HEK293 (cell line): ENCODE results near the gene AFAP1L2.

Experiments
- CTCF ChIA-PET: fragments of 350-600 bp; formaldehyde crosslinking; extraction: SDS; loops from one replicate; lab custom pipeline; 2021; ENCODE audit warnings: antibody characterized with exemption; lab: Yijun Ruan, JAX
- POLR2A ChIA-PET: fragments of 300-600 bp; formaldehyde crosslinking; extraction: SDS; loops from one replicate; lab custom pipeline; 2020; ENCODE audit warnings: antibody characterized with exemption, inconsistent platforms; lab: Yijun Ruan, JAX
- H3K27ac ChIP-seq: fragments of 200-500 bp; sonication (Bioruptor generic); 2 replicates; pipeline ENCODE4 v1.5.1; 2014; ENCODE audit warnings: low read depth, low read length, control low read depth, inconsistent platforms; ENCODE audit errors: extremely low read depth
- H3K36me3 ChIP-seq, 2 experiments: fragments of 200-500 bp in 1 of 2; sonication (Bioruptor generic) in 1 of 2; 1 replicate in 1 of 2; 2 replicates in 1 of 2; pipeline ENCODE4 v1.5.1; 2014 to 2017; ENCODE audit warnings: inconsistent platforms in 2 of 2, low read length in 2 of 2; ENCODE audit not compliant: control insufficient read depth in 2 of 2, insufficient read depth in 1 of 2
- H3K4me1 ChIP-seq: fragments of 200-500 bp; sonication (Bioruptor generic); 2 replicates; pipeline ENCODE4 v1.5.1; 2014; ENCODE audit warnings: mild to moderate bottlenecking, low read length, inconsistent platforms; ENCODE audit not compliant: control insufficient read depth, insufficient read depth
- H3K4me3 ChIP-seq: 2 replicates; pipeline ENCODE4 v1.5.1; 2011; ENCODE audit warnings: low read depth, mild to moderate bottlenecking, control low read depth, low read length, moderate library complexity
- H3K9me3 ChIP-seq: fragments of 200-500 bp; sonication (Bioruptor generic); 2 replicates; pipeline ENCODE4 v1.5.1; 2014; ENCODE audit warnings: low read depth, low read length, inconsistent platforms; ENCODE audit not compliant: control insufficient read depth, insufficient read depth
- EGR2 ChIP-seq: fragments of 450-650 bp; formaldehyde crosslinking; IDR thresholded peaks from 2 replicates; pipeline ENCODE4 v1.5.1; 2016; ENCODE audit warnings: low read depth, missing biosample characterization, missing genetic modification characterization
- ZBTB48 ChIP-seq: fragments of 450-650 bp; formaldehyde crosslinking; IDR thresholded peaks from 2 replicates; pipeline ENCODE4 v1.5.1; 2016; ENCODE audit warnings: missing biosample characterization, missing genetic modification characterization
- ZIC2 ChIP-seq: fragments of 450-650 bp; formaldehyde crosslinking; IDR thresholded peaks from 2 replicates; pipeline ENCODE4 v1.5.1; 2016; ENCODE audit warnings: missing biosample characterization, missing genetic modification characterization
- ZNF140 ChIP-seq: fragments of 450-650 bp; formaldehyde crosslinking; IDR thresholded peaks from 2 replicates; pipeline ENCODE4 v1.5.1; 2016; ENCODE audit warnings: missing biosample characterization, missing genetic modification characterization
- ZNF146 ChIP-seq: fragments of 450-650 bp; formaldehyde crosslinking; IDR thresholded peaks from 2 replicates; pipeline ENCODE4 v1.5.1; 2016; ENCODE audit warnings: missing biosample characterization, missing genetic modification characterization
- ZNF23 ChIP-seq: fragments of 450-650 bp; formaldehyde crosslinking; IDR thresholded peaks from 2 replicates; pipeline ENCODE4 v1.5.1; 2016; ENCODE audit warnings: missing biosample characterization, missing genetic modification characterization, borderline replicate concordance
- ZNF311 ChIP-seq: fragments of 450-650 bp; formaldehyde crosslinking; IDR thresholded peaks from 2 replicates; pipeline ENCODE4 v1.5.1; 2017; ENCODE audit warnings: missing biosample characterization, missing genetic modification characterization, borderline replicate concordance
- ZNF324 ChIP-seq: fragments of 450-650 bp; formaldehyde crosslinking; IDR thresholded peaks from 2 replicates; pipeline ENCODE4 v1.5.1; 2016; ENCODE audit warnings: missing biosample characterization, missing genetic modification characterization
- ZNF621 ChIP-seq: fragments of 450-650 bp; formaldehyde crosslinking; IDR thresholded peaks from 2 replicates; pipeline ENCODE4 v1.5.1; 2017; ENCODE audit warnings: missing biosample characterization, missing genetic modification characterization
- ZNF677 ChIP-seq: fragments of 450-650 bp; IDR thresholded peaks from 2 replicates; pipeline ENCODE4 v1.5.0; 2018; ENCODE audit warnings: missing biosample characterization, mild to moderate bottlenecking, missing genetic modification characterization, moderate library complexity
- ZNF768 ChIP-seq: fragments of 450-650 bp; formaldehyde crosslinking; IDR thresholded peaks from 2 replicates; pipeline ENCODE4 v1.5.1; 2018; ENCODE audit warnings: missing biosample characterization, mild to moderate bottlenecking, missing genetic modification characterization
- ZNF777 ChIP-seq: fragments of 450-650 bp; formaldehyde crosslinking; IDR thresholded peaks from 2 replicates; pipeline ENCODE4 v1.5.1; 2017; ENCODE audit warnings: missing biosample characterization, missing genetic modification characterization, borderline replicate concordance
- ZSCAN23 ChIP-seq: fragments of 450-650 bp; formaldehyde crosslinking; IDR thresholded peaks from 2 replicates; pipeline ENCODE4 v1.5.1; 2016; ENCODE audit warnings: missing biosample characterization, missing genetic modification characterization
- TF ChIP-seq, protein P1 (sequence below): fragments of 450-650 bp; formaldehyde crosslinking; IDR thresholded peaks from 2 replicates; pipeline ENCODE4 v1.5.1; 2016; ENCODE audit warnings: missing biosample characterization, missing genetic modification characterization
- TF ChIP-seq, protein P2 (sequence below): fragments of 450-650 bp; formaldehyde crosslinking; IDR thresholded peaks from 2 replicates; pipeline ENCODE4 v1.5.1; 2016; ENCODE audit warnings: missing biosample characterization, missing genetic modification characterization
- TF ChIP-seq, protein P3 (sequence below): fragments of 450-650 bp; formaldehyde crosslinking; IDR thresholded peaks from 2 replicates; pipeline ENCODE4 v1.5.1; 2016; ENCODE audit warnings: missing biosample characterization, missing genetic modification characterization
- TF ChIP-seq, protein P4 (sequence below): fragments of 450-650 bp; formaldehyde crosslinking; IDR thresholded peaks from 2 replicates; pipeline ENCODE4 v1.5.1; 2017; ENCODE audit warnings: missing biosample characterization, missing genetic modification characterization
- TF ChIP-seq, protein P5 (sequence below): fragments of 450-650 bp; formaldehyde crosslinking; IDR thresholded peaks from 2 replicates; pipeline ENCODE4 v1.5.1; 2016; ENCODE audit warnings: missing biosample characterization, missing genetic modification characterization
- TF ChIP-seq, protein P6 (sequence below): fragments of 450-650 bp; formaldehyde crosslinking; optimal IDR thresholded peaks from 2 replicates; pipeline ENCODE3; 2016; ENCODE audit warnings: missing biosample characterization, mild to moderate bottlenecking, missing genetic modification characterization
- TF ChIP-seq, protein P7 (sequence below): fragments of 450-650 bp; formaldehyde crosslinking; IDR thresholded peaks from 2 replicates; pipeline ENCODE4 v1.5.1; 2017; ENCODE audit warnings: missing biosample characterization, missing genetic modification characterization

The AFAP1L2 gene

DNA sequence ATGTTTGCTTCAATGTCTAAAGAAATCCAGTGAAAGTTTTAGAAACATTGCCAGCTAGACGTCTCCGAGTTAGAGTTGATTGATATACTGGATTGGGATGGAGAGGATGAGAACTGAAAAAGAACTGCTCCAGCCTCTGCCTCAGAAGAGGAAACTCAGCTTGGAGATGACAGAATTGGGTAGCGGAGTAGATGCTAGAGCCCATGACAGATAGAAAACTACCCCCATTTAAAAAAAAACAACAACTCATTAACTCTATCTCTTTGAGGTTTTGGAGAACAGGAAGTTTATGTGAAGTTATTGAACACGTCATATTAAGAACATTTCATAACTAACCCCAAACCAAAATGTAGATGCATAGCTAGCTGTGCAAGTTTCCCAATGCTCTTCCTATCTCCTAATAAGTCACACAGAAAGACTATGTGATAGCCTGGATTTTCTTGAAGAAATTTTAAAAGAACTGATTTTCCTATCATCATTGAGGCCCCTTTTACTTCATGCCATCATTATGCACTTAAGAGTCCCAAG, 28.3 kb upstream of the AFAP1L2 start (continued):
- TF ChIP-seq, protein P1, sequence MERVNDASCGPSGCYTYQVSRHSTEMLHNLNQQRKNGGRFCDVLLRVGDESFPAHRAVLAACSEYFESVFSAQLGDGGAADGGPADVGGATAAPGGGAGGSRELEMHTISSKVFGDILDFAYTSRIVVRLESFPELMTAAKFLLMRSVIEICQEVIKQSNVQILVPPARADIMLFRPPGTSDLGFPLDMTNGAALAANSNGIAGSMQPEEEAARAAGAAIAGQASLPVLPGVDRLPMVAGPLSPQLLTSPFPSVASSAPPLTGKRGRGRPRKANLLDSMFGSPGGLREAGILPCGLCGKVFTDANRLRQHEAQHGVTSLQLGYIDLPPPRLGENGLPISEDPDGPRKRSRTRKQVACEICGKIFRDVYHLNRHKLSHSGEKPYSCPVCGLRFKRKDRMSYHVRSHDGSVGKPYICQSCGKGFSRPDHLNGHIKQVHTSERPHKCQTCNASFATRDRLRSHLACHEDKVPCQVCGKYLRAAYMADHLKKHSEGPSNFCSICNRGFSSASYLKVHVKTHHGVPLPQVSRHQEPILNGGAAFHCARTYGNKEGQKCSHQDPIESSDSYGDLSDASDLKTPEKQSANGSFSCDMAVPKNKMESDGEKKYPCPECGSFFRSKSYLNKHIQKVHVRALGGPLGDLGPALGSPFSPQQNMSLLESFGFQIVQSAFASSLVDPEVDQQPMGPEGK (tag by site-specific recombination), result no peak
- TF ChIP-seq, protein P2, sequence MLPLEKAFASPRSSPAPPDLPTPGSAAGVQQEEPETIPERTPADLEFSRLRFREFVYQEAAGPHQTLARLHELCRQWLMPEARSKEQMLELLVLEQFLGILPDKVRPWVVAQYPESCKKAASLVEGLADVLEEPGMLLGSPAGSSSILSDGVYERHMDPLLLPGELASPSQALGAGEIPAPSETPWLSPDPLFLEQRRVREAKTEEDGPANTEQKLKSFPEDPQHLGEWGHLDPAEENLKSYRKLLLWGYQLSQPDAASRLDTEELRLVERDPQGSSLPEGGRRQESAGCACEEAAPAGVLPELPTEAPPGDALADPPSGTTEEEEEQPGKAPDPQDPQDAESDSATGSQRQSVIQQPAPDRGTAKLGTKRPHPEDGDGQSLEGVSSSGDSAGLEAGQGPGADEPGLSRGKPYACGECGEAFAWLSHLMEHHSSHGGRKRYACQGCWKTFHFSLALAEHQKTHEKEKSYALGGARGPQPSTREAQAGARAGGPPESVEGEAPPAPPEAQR (tag by site-specific recombination), result no peak
- no peak for TF ChIP-seq ZIC2 (tag by site-specific recombination)
- no peak for TF ChIP-seq EGR2 (tag by site-specific recombination)
- TF ChIP-seq ZNF23 (tag by site-specific recombination), result no peak
- TF ChIP-seq, protein P3, sequence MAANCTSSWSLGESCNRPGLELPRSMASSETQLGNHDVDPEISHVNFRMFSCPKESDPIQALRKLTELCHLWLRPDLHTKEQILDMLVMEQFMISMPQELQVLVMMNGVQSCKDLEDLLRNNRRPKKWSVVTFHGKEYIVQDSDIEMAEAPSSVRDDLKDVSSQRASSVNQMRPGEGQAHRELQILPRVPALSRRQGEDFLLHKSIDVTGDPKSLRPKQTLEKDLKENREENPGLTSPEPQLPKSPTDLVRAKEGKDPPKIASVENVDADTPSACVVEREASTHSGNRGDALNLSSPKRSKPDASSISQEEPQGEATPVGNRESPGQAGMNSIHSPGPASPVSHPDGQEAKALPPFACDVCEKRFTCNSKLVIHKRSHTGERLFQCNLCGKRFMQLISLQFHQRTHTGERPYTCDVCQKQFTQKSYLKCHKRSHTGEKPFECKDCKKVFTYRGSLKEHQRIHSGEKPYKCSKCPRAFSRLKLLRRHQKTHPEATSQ (tag by site-specific recombination), result no peak
- no peak for TF ChIP-seq ZNF677 (tag by site-specific recombination)
- no peak for TF ChIP-seq ZNF311
- TF ChIP-seq, all 188 proteins: peak for 0

DNA sequence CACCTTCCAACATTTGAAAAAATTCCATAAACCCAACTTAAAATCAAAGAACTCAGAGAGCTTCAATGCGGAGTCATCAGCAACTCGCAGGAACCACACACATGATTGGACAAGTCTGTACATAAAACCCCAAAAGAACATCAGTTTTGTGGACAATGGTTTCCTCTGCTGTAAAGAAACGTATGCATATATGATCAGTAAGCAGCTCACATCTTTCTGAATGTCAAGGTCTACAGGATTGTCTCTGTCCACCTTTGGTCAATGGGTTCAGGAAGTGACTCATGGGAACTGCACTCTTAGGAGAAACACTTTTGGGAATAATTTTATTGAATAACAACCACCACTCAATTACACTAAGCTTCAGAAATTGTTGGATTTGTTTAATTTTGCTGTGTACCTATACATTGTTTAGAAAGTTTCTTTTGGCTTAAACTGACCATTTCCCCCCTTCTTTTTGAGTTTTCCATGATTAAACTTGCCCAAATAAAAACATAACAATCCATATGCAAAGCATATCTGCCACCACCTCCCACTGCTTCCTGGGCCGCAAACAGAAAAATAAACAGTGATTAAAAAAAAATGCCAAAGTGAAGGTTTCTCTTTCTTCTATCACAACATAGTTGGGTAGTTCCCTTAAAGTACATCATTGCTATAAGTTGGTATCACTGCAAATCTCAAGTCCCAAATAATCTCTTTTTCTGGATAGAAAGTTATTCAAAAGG, 27.3 kb upstream of the AFAP1L2 start:
- no peaks in the 10 kb centered on the region for H3K4me1 ChIP-seq
- H3K4me3 ChIP-seq, result no peak overlapping the region
- POLR2A ChIA-PET, result no interaction called here
- no peak for TF ChIP-seq ZNF324 (tag by site-specific recombination)
- TF ChIP-seq, protein P4, sequence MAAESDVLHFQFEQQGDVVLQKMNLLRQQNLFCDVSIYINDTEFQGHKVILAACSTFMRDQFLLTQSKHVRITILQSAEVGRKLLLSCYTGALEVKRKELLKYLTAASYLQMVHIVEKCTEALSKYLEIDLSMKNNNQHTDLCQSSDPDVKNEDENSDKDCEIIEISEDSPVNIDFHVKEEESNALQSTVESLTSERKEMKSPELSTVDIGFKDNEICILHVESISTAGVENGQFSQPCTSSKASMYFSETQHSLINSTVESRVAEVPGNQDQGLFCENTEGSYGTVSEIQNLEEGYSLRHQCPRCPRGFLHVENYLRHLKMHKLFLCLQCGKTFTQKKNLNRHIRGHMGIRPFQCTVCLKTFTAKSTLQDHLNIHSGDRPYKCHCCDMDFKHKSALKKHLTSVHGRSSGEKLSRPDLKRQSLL, result no peak
- no peaks in the 10 kb centered on the region for H3K9me3 ChIP-seq
- peaks cover 0 to 12% of the 10 kb centered on the region in 2 experiments; a peak in 1 of 3 replicates for H3K36me3 ChIP-seq
- CTCF ChIA-PET, result interaction anchor here (1.9 kb wide), 1 partner anchor 128 kb away, joined by 7 read pairs; no protein-coding TSS in a partner anchor
- H3K27ac ChIP-seq, result no peak overlapping the region

DNA sequence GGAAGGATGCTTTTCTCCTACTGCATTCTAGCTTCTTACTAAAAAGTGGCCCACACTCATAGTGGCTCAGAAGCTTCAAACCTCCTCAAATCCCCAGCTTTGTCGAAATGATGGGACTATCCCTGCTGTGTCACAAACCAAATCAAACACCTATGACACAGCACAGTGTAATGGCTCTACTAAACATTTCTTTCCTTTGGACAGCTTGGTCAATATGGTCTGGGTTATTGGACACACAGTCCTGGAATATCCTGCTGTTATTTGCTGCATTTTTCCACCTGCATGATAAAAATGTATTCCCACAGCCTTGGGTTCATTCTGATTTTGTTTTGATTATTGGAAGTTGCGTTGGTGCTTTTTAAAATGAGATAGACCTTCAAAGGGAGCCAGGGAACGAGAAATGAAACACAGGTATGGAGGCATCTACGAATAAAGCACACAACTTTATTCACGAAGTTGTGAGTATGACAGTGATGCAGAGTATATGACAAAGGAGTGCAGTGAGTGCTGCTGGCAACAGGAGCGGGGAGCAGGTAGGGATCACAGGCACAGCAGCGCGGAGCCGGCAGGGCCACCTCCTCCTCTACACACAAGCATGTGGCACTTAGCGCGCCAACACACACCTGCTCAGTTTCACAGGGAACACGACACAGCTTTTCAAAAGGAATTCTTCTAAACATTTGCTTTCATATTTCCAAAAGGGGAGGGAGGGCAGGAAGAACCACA, 26.5 kb upstream of the AFAP1L2 start:
- no peak overlapping the region for H3K4me3 ChIP-seq
- ChIA-PET CTCF (interaction anchor here (1.6 to 1.9 kb wide), 2 partner anchors 127 kb away, joined by 7 to 11 read pairs; no protein-coding TSS in a partner anchor), POLR2A (no interaction called here)
- H3K9me3 ChIP-seq, result no peaks in the 10 kb centered on the region
- H3K27ac ChIP-seq, result no peak overlapping the region
- peaks cover 0 to 8% of the 10 kb centered on the region in 2 experiments; a peak in 1 of 3 replicates for H3K36me3 ChIP-seq
- H3K4me1 ChIP-seq, result no peaks in the 10 kb centered on the region
- TF ChIP-seq ZNF768 (tag by site-specific recombination) (no peak), ZNF146 (tag by site-specific recombination) (no peak), ZNF777 (tag by site-specific recombination) (no peak), ZNF140 (tag by site-specific recombination) (no peak), ZNF621 (tag by site-specific recombination) (no peak), ZBTB48 (tag by site-specific recombination) (no peak), ZSCAN23 (tag by site-specific recombination) (no peak)
- TF ChIP-seq, protein P5, sequence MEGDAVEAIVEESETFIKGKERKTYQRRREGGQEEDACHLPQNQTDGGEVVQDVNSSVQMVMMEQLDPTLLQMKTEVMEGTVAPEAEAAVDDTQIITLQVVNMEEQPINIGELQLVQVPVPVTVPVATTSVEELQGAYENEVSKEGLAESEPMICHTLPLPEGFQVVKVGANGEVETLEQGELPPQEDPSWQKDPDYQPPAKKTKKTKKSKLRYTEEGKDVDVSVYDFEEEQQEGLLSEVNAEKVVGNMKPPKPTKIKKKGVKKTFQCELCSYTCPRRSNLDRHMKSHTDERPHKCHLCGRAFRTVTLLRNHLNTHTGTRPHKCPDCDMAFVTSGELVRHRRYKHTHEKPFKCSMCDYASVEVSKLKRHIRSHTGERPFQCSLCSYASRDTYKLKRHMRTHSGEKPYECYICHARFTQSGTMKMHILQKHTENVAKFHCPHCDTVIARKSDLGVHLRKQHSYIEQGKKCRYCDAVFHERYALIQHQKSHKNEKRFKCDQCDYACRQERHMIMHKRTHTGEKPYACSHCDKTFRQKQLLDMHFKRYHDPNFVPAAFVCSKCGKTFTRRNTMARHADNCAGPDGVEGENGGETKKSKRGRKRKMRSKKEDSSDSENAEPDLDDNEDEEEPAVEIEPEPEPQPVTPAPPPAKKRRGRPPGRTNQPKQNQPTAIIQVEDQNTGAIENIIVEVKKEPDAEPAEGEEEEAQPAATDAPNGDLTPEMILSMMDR (tag by site-specific recombination), result no peak
- TF ChIP-seq, protein P6, sequence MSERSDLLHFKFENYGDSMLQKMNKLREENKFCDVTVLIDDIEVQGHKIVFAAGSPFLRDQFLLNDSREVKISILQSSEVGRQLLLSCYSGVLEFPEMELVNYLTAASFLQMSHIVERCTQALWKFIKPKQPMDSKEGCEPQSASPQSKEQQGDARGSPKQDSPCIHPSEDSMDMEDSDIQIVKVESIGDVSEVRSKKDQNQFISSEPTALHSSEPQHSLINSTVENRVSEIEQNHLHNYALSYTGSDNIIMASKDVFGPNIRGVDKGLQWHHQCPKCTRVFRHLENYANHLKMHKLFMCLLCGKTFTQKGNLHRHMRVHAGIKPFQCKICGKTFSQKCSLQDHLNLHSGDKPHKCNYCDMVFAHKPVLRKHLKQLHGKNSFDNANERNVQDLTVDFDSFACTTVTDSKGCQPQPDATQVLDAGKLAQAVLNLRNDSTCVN, result no peak
- TF ChIP-seq, protein P7, sequence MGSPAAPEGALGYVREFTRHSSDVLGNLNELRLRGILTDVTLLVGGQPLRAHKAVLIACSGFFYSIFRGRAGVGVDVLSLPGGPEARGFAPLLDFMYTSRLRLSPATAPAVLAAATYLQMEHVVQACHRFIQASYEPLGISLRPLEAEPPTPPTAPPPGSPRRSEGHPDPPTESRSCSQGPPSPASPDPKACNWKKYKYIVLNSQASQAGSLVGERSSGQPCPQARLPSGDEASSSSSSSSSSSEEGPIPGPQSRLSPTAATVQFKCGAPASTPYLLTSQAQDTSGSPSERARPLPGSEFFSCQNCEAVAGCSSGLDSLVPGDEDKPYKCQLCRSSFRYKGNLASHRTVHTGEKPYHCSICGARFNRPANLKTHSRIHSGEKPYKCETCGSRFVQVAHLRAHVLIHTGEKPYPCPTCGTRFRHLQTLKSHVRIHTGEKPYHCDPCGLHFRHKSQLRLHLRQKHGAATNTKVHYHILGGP (tag by site-specific recombination), result no peak
